Fibroblast of villous mesenchyme (primary cell): ENCODE data around the gene VPS33A. TPM values are rescaled to one million over a fixed set of nuclear protein-coding genes. Genes with fewer than 3 reads are reported as not detected.

Experiments
- DNase-seq: peaks from one replicate; pipeline ENCODE4 v3.0.0-alpha.2; 2010; ENCODE audit warnings: low read depth
- H3K4me3 ChIP-seq: 2 replicates; pipeline ENCODE4 v1.5.1; 2011; ENCODE audit warnings: low read depth, mild to moderate bottlenecking, low read length
- total RNA-seq: library from RNA; depleted of rRNA; stranded (reverse); fragments of >200 nt; gene quantifications from 2 replicates; pipeline ENCODE4 v1.2.3, GENCODE V29; 2012
- TF ChIP-seq, protein P1 (sequence below): IDR thresholded peaks from 2 replicates; pipeline ENCODE4 v1.5.1; 2012; ENCODE audit warnings: low read depth, mild to moderate bottlenecking, low read length; ENCODE audit not compliant: insufficient read depth

Gene VPS33A
- total RNA-seq, 1 donor = 23.7 TPM

DNA sequence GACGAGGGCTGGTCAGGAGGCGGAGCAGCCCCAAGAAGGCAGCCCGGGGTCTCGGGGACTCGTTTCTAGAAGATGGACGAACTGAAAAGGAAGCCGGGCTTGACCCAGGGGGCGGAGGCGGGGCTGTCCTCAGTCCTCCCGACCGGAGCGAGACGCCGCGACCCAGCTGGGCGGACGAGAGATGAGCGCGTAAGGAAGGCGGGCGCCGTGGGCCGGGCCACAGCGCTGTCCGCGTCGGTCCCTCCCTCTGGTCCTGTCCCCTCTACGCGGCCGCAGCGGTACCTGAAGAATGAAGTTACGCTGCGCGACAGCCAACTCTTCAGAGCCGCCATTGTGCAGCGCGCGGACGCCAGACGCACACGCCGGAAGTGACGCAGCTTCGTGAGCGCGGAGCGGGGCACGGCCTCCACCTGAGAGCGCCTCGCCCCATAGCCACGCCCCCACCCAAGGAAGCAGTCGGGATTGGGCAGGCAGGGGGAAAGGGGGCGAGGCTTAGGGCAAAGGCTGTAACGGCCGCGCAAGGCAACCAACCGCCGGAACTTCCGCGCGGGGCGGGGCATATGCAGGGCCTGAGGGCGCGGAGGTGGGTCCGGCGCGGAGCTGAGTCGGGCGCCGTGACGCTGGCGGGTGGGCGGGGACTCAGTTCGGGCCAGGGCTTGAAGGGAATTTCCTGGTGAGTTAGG, 40.5 kb downstream of the VPS33A start, which contains the start of gene DIABLO:
Gene DIABLO (minus strand): TSS at position 370 of the 683 bp plus-strand sequence. CDS start 38 bp downstream, at position 332.
- peak; percentile 100 for DNase-seq
- H3K4me3 ChIP-seq = peak within 1 kb of the TSS; percentile 96

DNA sequence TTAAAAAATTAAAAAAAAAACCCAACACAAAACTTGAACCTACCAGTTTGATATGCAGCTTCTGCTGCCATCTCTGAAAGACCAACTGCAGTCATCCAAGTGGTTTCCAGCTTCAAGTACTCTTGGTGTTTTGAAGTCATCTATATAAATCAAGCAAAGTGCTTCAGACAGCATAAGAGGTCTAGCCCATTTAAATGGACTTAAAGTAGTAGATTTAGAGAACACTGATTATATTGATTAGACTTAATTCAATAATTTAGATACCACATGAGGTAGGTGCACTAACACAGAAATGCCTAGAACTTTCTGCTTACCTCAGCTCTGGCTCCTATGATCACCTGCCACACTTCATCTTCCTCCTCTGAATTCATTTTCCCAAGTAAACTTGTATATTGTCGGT, 49.8 kb downstream of the VPS33A start:
- no peak overlapping the region for H3K4me3 ChIP-seq
- TF ChIP-seq, protein P1, sequence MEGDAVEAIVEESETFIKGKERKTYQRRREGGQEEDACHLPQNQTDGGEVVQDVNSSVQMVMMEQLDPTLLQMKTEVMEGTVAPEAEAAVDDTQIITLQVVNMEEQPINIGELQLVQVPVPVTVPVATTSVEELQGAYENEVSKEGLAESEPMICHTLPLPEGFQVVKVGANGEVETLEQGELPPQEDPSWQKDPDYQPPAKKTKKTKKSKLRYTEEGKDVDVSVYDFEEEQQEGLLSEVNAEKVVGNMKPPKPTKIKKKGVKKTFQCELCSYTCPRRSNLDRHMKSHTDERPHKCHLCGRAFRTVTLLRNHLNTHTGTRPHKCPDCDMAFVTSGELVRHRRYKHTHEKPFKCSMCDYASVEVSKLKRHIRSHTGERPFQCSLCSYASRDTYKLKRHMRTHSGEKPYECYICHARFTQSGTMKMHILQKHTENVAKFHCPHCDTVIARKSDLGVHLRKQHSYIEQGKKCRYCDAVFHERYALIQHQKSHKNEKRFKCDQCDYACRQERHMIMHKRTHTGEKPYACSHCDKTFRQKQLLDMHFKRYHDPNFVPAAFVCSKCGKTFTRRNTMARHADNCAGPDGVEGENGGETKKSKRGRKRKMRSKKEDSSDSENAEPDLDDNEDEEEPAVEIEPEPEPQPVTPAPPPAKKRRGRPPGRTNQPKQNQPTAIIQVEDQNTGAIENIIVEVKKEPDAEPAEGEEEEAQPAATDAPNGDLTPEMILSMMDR = no peak
- DNase-seq = no peak

More for the DNA sequence above, 40.5 kb downstream of the VPS33A start, which contains the start of gene DIABLO:
- TF ChIP-seq, protein P1 = no peak

DNA sequence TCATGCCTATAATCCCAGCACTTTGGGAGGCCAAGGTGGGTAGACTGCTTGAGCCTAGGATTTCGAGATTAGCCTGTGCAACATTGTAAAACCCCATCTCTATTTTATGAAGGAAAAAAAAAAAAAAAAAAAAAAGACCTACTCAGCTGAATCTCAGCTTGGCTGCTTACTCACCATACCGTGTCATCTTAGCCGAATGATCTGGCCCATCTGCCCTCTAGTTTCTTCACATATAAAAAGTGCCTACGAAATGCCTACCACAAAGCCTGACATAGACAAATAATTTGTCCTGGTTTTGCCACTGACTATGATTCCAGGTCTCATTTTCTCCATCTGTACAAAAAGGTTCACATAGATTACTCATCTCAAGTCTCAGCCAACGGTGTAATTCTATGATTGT, 50.5 kb downstream of the VPS33A start:
- no peak for DNase-seq
- H3K4me3 ChIP-seq = no peak overlapping the region
- TF ChIP-seq, protein P1 = no peak

DNA sequence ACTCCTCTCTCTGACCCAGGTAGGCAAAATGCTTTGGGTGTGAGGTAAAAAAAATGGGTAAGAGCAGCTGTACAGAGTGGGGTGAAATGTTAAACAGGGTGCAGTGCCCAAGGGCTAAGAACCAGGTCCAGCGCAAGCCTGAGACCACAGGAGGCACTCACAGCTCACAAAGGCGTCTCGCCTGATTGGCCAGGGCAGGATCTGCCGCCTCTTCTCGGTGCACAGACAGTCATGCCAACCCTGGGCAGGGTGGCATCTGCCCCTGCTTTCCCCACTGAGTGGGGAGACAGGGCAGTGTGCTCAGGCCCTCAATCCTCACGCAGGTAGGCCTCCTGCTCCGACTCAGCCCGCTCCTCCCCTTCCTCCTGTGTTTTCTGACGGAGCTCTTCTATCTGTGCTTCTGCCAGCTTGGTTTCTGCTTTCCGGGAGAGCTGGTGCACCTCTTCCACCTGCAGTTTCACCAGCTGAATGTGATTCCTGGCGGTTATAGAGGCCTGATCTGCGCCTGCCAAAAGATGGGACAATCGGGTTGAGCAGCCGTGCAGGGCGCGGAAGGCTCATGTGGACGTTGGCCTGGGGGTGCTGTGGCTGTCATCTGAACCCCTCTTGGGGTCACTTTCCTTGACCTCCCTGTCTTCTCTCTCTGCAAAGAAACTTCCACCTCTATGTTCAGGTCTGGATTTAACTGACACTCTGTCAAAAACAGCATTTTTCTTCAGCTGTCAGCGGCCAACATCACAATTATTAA, 58.0 kb downstream of the VPS33A start:
- DNase-seq = no peak
- no peak overlapping the region for H3K4me3 ChIP-seq
- TF ChIP-seq, protein P1 = no peak

DNA sequence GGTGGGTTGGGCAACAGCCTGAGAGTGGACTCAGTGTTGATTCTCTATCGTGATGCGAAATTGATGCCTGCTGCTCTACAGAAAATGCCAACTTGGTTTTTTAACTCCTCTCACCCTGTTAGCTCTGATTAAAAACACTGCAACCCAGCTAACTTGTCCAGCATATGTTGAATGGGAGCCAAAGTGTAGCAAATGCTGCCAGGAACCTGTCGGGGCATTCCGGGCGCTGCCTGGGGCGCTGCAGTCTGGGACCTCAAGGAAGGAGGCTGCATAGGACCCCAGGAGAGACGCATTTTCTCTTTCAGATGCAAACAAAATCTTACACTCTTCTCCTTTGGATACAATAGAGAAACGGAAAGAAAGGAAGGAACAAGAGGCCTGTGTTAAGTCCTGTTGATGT, 58.9 kb downstream of the VPS33A start:
- no peak for DNase-seq
- no peak overlapping the region for H3K4me3 ChIP-seq
- TF ChIP-seq, protein P1 = no peak

DNA sequence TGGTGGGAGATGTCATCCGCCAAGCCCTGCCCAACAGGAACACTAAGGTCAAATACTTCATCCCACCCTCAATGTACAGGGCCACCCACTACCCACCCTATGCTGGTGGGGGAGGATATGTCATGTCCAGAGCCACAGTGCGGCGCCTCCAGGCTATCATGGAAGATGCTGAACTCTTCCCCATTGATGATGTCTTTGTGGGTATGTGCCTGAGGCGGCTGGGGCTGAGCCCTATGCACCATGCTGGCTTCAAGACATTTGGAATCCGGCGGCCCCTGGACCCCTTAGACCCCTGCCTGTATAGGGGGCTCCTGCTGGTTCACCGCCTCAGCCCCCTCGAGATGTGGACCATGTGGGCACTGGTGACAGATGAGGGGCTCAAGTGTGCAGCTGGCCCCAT, 59.3 kb downstream of the VPS33A start:
- TF ChIP-seq, protein P1 = no peak
- no peak overlapping the region for H3K4me3 ChIP-seq
- DNase-seq = no peak
